NCI-H2227 treated with DMSO at 0.1 percent for 48 hours (cell line): ENCODE measurements around the gene ADGRB2.

Experiments used
- DNase-seq: peaks from one replicate; lab custom pipeline; 2025; lab: John Stamatoyannopoulos, UW

ADGRB2 gene

GRCh38 chr1:31679091-31679490, 85.0 kb downstream of the ADGRB2 start:
- DNase-seq, result no peak

DNA sequence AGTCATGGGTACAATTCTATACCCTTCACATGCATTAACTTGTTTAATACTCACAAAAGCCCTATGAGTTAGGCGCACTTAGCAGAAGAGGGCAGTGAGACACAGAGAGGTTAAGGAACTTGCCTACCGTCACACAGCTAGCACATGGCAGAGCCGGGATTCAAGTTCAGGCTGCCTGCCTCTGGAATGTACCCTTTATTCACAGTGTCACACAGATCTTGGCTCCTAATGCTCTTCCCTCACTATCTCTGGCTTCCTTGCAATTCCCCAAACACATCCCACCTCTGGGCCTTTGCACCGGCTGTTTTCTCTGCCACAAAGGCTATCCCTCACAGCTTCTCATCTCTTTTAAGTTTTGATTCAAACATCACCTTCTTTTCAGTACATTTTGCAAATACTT, 85.5 kb downstream of the ADGRB2 start:
- no peak for DNase-seq

DNA sequence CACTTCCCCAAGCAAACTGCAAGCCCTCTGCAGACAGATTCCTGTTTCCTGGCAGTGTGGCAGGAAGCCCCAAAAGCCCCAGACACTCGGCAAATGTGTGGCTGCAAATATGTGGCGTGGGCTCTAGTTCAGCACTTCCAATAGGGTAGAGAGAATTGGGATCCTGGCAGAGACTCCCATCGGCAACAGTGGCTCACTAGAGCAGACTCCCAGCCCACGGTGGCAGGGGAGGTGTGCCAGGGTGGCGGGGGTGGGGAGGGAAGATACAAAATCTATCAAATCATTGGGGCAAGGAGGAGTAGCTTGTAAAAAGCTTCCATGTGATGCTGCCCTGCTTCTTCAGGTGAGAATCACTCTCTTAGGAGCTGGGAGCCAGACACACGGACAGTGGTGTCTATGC, 86.2 kb downstream of the ADGRB2 start:
- no peak for DNase-seq

GRCh38 chr1:31677401-31677800, 86.7 kb downstream of the ADGRB2 start:
- no peak for DNase-seq
